DND-41 (cell line): ENCODE measurements around the gene IGF2.

Experiments used
- CTCF ChIP-seq: IDR thresholded peaks from 2 replicates; pipeline ENCODE4 v1.5.1; 2012; ENCODE audit warnings: borderline replicate concordance, low read length, moderate library complexity, mild to moderate bottlenecking; ENCODE audit not compliant: poor library complexity, severe bottlenecking; ENCODE audit errors: extremely low read depth
- EZH2 ChIP-seq: IDR thresholded peaks from 3 replicates; pipeline ENCODE4 v1.6.1; 2012; ENCODE audit warnings: borderline replicate concordance, low read depth, mild to moderate bottlenecking, moderate library complexity, low read length, inconsistent platforms; ENCODE audit not compliant: severe bottlenecking

GRCh38 chr11:2164081-2164480 lies 24.9 kb upstream of the IGF2 start:
- TF ChIP-seq CTCF (no peak), EZH2 (no peak)
